HFFc6 (cell line): ENCODE data around the gene FTH1. TPM values are rescaled to one million over a fixed set of nuclear protein-coding genes. Genes with fewer than 3 reads are reported as not detected.
A peak's percentile ranks its signal among the peaks of the same experiment; 100 is the strongest.

Experiments
- DNase-seq: peaks from one replicate; pipeline ENCODE4 v3.0.0-alpha.2; 2018
- H3K27ac Mint-ChIP-seq: 2 replicates; pipeline ENCODE4 v1.8.0; 2020; ENCODE audit warnings: mild to moderate bottlenecking, mixed read lengths
- H3K27me3 Mint-ChIP-seq: 2 replicates; pipeline ENCODE4 v1.8.0; 2021; ENCODE audit warnings: mild to moderate bottlenecking, moderate library complexity, mixed read lengths; ENCODE audit not compliant: insufficient read depth
- H3K36me3 Mint-ChIP-seq: 2 replicates; pipeline ENCODE4 v1.8.0; 2021; ENCODE audit warnings: low read depth, mixed read lengths
- H3K4me1 Mint-ChIP-seq: 2 replicates; pipeline ENCODE4 v1.8.0; 2020; ENCODE audit warnings: low read depth, mixed read lengths
- H3K4me3 Mint-ChIP-seq: 2 replicates; pipeline ENCODE4 v1.8.0; 2020; ENCODE audit warnings: mild to moderate bottlenecking, moderate library complexity, mixed read lengths
- H3K9me3 Mint-ChIP-seq: 2 replicates; pipeline ENCODE4 v1.8.0; 2020; ENCODE audit warnings: mild to moderate bottlenecking, mixed read lengths
- CTCF ChIP-seq: fragments of 200-600 bp; sonication (generic); IDR thresholded peaks from 2 replicates; pipeline ENCODE4 v1.5.0; 2021; ENCODE audit warnings: antibody characterized with exemption, mild to moderate bottlenecking
- total RNA-seq, 6 experiments: library from RNA; stranded (reverse); fragmentation: NEBNext Ultra II Directional; extraction: Animal tissue kit (Norgen Biotek cat#: 25700); gene quantifications; 2 replicates in 1 of 6; 3 replicates in 5 of 6; pipeline ENCODE4 v1.2.3, GENCODE V29; 2021

FTH1 gene
- total RNA-seq, 6 experiments from 2014 or later = 2,192 to 2,832 (median 2,637) TPM

- no peak overlapping the region for H3K4me3 Mint-ChIP-seq
- peaks cover 13% of the 10 kb centered on the region for H3K4me1 Mint-ChIP-seq
- TF ChIP-seq CTCF = no peak
- H3K27ac Mint-ChIP-seq = no peak overlapping the region
- H3K27me3 Mint-ChIP-seq = peaks cover 3% of the 10 kb centered on the region; the same call in 1 of the 2 replicates
- DNase-seq = no peak
- H3K9me3 Mint-ChIP-seq = peaks cover 14% of the 10 kb centered on the region
- H3K36me3 Mint-ChIP-seq = peaks cover 15% of the 10 kb centered on the region
These were observed 34.2 kb upstream of the FTH1 start for GRCh38 chr11:62001450-62002191.

GRCh38 chr11:62000539-62001446 lies 33.4 kb upstream of the FTH1 start:
- peaks cover 15% of the 10 kb centered on the region for H3K36me3 Mint-ChIP-seq
- peaks cover 3% of the 10 kb centered on the region; the same call in 1 of the 2 replicates for H3K27me3 Mint-ChIP-seq
- peaks cover 14% of the 10 kb centered on the region for H3K9me3 Mint-ChIP-seq
- H3K4me1 Mint-ChIP-seq = peaks cover 13% of the 10 kb centered on the region
- no peak overlapping the region for H3K4me3 Mint-ChIP-seq
- H3K27ac Mint-ChIP-seq = no peak overlapping the region
- TF ChIP-seq CTCF = no peak
- no peak for DNase-seq

- peaks cover 15% of the 10 kb centered on the region for H3K36me3 Mint-ChIP-seq
- H3K4me1 Mint-ChIP-seq = peaks cover under 1% of the 10 kb centered on the region; the same call in 1 of the 2 replicates
- no peak for TF ChIP-seq CTCF
- H3K27me3 Mint-ChIP-seq = peaks cover 3% of the 10 kb centered on the region; the same call in 1 of the 2 replicates
- H3K9me3 Mint-ChIP-seq = peaks cover 14% of the 10 kb centered on the region
- peak overlapping the region; percentile 29 for H3K27ac Mint-ChIP-seq
- DNase-seq = no peak
- H3K4me3 Mint-ChIP-seq = no peak overlapping the region
These were observed 31.9 kb upstream of the FTH1 start for GRCh38 chr11:61999141-61999975.

- DNase-seq = no peak
- Mint-ChIP-seq H3K9me3 (peaks cover 14% of the 10 kb centered on the region), H3K27me3 (no peaks in the 10 kb centered on the region; the same call in 1 of the 2 replicates), H3K4me1 (no peaks in the 10 kb centered on the region; the same call in 1 of the 2 replicates), H3K36me3 (peaks cover 15% of the 10 kb centered on the region), H3K27ac (no peak overlapping the region), H3K4me3 (no peak overlapping the region)
- no peak for TF ChIP-seq CTCF
These were observed 29.5 kb upstream of the FTH1 start for GRCh38 chr11:61996933-61997332.

- H3K4me1 Mint-ChIP-seq = no peaks in the 10 kb centered on the region; the same call in 1 of the 2 replicates
- H3K27me3 Mint-ChIP-seq = peaks cover 3% of the 10 kb centered on the region
- H3K27ac Mint-ChIP-seq = no peak overlapping the region
- peaks cover 15% of the 10 kb centered on the region for H3K36me3 Mint-ChIP-seq
- no peak overlapping the region for H3K4me3 Mint-ChIP-seq
- no peak for DNase-seq
- TF ChIP-seq CTCF = no peak
- peaks cover 14% of the 10 kb centered on the region for H3K9me3 Mint-ChIP-seq
These were observed 27.5 kb upstream of the FTH1 start for GRCh38 chr11:61994981-61995380.
